Effector CD4-positive, alpha-beta T cell (primary cell): ENCODE results near the gene PRPF39.

Experiments
- DNase-seq: peaks from one replicate; pipeline ENCODE4 v3.0.0-alpha.2; 2020

The PRPF39 gene

DNA sequence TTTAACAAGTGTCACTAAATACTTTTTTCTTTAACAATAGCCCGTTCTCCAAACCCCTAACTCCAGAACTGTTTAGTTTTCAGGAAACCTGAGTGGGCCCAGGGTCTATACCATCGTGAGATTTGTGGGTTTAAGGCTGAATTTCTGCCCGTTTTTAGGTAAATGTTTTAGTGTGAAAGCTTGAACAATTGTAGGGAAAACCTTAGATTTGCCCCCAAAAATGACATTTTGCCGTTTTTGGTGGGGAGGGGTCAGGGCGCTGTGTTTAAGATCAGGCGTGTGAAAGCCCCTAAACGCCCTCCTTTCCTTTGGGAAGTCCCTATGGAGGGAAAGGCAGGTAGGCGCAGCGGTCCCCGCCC, 320 bp upstream of the PRPF39 start:
- DNase-seq, result no peak

DNA sequence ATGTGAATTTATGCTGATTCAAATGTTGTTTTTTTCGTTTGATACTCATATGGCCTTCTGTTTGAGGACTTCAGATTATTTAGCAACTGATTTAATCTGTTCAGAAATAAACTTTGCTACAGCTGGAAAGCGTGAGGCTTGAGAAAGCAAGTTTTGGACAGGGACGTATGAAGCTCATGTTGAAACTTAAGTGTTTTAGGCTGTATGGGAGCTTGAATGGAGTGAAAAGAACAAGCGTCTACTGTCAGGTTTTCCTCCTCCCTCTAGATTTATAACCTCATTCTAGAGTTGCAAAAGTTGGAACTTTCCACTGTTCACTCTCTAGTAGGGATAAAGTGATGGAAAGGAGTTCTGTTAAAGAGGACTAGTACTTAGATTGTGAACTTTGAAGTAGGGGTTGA, 1.0 kb downstream of the PRPF39 start:
- no peak for DNase-seq

DNA sequence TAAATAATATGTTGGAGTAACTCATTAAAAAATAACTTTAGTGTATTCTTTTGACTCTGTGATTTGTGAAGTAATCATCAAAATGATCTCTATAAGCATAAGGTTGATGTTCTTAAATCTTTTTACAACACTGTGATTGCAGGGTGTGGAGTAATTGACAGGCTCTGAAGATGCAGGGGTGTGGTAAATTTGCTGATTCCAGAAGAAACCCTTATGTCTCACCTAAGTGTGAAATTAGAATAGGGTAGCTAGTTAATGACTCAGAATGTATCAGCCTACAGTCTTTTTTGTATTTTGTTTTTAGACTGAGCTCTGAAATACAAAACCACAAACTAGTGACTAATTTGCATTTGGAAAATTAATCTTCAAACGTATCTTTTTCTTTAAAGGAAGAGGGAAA, 5.9 kb downstream of the PRPF39 start:
- DNase-seq, result no peak

DNA sequence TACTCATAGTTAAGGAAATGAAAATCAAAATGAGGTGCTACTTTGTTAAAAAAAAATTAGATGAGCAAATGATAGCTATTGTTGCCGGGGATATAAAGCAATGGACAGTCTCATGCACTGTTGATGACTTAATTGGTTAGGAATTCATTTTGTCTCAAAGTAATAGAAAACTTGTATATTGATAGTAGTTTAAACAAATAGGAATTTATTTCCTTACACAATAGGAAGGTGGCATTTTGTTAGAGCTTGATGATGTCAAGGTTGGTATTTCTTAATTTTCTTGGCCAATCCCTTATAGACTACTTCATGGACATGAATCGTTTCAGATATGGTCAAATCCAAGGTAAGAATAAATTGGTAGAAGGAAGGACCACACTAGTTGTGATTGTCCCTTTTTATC, 7.8 kb downstream of the PRPF39 start:
- DNase-seq, result no peak

DNA sequence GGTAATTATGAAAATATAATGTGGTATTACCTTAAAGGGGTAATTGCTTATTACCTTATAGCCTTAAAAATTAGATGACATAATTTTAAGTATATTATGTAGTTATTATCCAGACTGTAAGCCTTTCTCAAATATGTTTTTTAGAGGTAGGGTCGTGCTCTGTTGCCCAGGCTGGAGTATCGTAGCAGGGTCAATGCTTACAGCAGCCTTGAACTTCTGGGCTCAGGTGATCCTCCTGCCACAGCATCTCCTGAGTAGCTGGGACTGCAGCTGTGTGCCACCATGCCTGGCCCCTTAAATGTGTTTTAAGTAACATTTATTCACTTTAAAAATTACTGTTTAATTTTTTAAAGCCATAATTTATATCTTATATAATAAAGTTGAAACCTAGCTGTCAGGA, 10.4 kb downstream of the PRPF39 start:
- no peak for DNase-seq

DNA sequence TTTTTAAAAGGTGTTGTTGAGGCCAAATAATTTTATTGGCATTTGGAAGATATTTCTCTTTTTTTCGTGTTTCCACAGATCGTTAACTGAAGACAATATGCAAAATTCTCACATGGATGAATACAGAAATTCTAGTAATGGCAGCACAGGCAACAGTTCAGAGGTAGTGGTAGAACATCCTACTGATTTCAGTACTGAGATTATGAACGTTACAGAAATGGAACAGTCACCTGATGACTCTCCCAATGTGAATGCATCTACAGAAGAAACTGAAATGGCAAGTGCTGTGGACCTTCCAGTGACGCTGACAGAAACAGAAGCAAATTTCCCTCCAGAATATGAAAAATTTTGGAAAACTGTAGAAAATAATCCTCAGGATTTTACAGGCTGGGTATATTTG, 11.2 kb downstream of the PRPF39 start:
- DNase-seq, result no peak

DNA sequence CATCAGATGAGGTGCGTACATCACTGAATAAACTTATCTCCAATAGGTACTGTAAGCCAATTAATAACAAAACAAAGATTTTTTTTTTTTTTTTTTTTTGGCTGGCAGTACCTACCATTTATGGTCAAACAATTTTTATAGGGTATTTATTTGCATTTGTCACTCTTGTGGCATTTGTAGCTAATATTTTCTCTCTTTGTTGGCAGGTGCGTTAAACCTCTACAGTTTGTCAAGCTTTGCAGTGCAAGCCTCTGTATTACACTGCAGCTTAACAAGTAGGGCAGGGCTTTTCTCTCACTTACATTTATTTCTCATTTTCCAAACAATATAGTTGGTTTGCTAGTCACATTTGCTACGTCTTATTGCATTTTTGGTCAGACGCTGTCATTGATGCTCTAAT, 12.3 kb downstream of the PRPF39 start:
- no peak for DNase-seq

DNA sequence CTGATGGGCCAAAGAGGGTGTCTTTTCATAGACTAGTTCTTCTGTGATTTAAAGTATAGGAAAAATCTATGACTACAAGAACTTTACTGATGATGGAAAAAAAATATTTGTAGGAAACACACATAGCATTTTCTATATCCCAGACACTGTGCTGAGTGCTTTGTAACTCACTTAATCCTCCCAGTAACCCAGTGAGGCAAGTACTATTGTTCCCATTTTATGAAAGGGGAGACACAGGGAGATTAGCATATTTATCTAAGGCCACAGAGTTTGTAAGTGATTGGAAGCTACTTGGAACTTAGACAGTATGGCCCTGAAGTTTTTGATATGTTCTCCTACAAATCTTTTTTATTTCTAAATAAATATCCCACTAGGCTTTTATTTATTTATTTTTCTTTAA, 19.9 kb downstream of the PRPF39 start:
- no peak for DNase-seq

DNA sequence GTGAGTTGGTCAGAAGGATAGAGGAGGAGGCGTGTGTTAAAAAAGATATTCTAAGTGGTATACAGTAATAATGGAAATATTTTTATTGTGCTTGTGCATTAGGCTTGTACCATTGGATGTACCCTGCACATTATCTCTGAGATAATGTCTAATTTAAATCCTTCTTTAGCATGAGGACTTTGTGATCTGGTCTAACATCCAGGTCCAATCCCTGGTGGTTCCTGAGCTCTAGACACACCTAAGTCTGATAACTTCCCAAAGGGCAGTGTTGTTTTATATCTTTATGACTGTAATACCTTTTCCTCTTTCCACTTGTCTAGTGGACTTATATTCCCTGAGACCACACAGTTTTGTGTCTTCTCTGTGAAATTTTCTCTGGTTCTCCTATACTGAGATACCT, 20.6 kb downstream of the PRPF39 start:
- no peak for DNase-seq

DNA sequence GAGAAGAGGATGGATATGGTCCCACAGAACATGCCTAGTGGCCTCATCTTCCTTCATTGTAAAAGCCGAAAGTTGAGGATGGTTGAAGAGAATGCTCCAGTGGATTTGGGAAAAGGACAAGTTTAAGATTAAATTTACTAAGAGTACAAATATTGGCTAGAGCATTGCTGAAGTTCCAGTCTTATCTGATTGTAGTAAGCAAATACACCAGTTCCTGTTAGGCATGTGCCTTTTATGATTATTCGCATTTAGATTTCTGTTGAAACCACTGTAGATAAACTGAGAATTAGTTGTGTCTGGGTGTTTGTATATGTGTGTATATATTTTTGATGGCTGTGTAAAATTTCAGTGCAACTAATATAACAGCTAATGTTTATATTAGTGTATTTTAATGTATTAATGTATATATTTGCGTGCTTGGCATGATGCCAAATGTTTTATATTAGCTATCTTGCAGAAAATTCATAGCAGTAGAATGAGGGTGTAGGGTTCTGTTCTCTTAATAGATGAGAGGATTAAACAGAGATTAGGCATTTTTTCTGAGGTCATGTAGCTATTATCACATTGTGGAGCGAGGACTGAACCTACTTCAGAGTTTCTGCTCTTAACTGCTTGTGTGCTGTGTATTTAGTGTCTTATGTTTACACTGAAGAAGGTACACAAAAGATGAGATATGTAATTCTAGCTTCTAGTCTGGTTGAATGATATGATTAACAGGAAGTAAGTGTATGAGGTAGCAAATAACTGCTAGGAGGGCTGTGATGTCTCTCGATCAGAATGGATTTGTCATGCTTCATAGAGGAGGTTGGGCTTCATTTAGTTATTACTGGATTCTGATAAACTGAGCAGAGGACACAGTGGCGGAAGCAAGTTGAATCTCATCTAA, 29.2 kb downstream of the PRPF39 start:
- DNase-seq, result no peak

DNA sequence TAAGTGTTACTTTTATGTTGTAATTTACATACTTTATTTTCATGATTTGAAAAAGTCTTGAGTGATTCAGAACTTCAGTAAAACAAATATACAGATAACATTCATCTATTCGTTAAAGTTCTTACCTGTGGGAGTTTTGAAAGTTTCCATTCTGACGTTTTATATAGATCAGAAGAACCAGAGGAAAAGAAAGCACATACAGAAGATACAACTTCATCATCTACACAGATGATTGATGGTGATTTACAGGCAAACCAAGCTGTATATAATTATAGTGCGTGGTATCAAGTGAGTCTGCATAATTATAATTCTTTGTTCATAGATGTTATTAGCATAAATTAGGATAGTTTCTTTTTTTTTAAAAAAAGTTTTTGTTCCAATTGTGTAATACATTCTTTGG, 30.4 kb downstream of the PRPF39 start:
- DNase-seq, result no peak

DNA sequence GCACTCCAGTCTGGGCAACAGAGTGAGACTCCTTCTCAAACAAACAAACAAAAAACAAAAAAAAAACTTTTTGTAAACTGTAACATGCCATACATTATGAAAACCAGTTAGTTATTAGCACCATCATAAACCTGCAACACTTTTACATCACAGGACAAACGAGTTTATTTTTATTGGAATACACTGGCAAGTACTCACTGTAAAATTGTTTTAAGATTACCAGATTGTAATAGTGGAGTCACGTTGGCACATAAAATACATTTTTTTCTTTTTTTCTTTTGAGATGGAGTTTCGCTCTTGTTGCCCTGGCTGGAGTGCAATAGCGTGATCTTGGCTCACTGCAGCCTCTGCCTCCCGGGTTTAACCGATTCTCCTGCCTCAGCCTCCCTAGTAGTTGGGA, 34.7 kb downstream of the PRPF39 start:
- DNase-seq, result no peak

DNA sequence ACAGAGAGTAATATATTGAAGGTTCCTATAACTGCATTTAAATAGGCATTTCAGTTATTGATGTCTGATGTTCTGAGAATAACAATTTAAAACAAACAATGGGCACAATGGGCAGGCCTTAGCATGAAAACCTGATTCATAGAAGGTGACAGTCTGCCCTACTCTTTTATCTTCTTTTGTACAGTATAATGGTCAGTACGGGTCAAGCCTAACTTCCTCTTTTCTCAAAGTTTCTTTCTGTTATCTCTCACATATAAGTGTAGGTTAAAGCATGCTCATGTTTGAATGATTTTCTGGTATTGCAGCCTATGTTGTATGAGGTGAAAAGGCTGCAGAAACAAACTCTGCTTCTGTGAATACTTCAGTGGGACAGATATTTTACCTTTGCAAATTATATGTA, 36.2 kb downstream of the PRPF39 start:
- DNase-seq, result no peak

DNA sequence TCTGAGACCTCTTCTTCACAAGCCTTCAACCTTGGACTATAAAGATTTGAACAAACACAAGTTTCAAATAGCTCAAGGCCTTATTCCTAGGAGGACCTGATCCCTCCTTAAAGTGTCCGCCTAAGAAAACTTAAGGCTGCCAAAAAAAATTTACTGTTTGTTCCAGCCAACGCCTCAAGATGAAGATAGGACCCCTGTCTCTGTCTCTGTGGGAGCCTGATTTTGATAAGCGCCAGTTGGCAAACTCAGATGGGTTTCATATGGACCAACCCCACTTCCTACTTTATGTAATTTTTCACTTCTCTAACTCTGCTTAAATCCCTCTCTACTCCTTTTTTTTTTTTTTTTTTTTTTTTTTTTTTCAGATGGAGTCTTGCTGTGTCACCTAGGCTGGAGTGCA, 39.4 kb downstream of the PRPF39 start:
- no peak for DNase-seq

DNA sequence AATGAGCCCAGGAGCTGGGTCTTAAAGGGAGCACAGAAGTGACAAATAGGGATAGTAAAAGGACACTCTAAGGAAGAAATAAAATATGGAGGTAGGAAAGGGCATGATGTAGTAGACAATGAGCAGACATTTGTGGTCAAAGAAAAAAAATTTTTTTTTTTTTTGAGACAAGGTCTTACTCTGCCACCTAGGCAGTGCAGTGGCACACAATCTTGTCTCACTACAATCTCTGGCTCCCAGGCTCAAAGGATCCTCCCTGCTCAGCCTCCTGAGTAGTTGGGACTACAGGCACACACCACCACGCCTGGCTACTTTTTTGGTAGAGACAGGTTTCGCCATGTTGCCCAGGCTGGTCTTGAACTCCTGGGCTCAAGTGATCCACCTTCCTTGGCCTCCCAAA, 41.8 kb downstream of the PRPF39 start:
- no peak for DNase-seq

DNA sequence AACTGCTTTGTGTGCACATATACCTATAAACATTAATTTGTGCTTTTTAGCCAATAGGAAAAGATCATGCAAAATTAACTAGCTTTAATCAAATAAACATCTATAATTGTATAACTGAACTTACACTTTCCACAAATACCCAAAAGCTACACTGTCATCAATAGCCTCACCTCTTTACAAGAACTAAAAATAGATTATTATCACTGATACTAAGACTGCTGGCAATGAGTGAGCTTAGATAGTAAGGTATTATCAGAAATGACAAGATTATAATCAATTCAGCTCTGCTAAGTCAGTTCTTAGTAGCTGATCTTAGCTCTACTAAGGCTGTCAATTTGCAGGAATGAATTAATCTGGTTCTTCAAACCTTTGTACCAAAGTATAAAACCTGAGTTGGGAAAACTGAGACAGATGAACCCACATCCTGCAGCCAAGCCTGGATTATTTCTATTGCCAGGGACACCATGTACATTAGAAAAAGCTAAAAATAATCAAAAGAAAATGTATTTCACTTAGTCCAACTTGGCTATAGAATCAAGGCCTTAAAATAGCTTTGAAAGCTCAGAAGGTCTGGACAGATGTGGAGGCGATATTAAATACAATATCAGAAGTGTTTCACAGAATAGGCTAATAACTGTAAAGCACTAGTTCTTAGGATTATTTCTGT, 45.2 kb downstream of the PRPF39 start:
- DNase-seq, result no peak

DNA sequence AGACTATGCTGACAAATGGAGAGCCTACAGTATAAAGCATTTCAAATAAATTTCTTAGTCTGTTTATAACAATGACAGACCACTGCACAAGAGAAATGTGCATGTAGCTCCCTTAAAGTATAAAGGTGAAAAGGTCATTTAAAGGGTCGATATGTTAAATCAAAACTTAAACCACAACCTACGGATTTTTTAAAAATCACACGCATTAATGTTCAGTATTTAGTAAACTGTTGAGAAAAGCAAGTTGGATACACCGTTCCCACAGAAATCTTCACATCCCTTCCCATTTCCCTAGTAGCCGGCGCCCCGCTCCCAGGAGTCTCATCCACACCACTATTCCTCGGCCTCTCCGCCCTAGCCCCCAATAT, 49.8 kb downstream of the PRPF39 start:
- no peak for DNase-seq

DNA sequence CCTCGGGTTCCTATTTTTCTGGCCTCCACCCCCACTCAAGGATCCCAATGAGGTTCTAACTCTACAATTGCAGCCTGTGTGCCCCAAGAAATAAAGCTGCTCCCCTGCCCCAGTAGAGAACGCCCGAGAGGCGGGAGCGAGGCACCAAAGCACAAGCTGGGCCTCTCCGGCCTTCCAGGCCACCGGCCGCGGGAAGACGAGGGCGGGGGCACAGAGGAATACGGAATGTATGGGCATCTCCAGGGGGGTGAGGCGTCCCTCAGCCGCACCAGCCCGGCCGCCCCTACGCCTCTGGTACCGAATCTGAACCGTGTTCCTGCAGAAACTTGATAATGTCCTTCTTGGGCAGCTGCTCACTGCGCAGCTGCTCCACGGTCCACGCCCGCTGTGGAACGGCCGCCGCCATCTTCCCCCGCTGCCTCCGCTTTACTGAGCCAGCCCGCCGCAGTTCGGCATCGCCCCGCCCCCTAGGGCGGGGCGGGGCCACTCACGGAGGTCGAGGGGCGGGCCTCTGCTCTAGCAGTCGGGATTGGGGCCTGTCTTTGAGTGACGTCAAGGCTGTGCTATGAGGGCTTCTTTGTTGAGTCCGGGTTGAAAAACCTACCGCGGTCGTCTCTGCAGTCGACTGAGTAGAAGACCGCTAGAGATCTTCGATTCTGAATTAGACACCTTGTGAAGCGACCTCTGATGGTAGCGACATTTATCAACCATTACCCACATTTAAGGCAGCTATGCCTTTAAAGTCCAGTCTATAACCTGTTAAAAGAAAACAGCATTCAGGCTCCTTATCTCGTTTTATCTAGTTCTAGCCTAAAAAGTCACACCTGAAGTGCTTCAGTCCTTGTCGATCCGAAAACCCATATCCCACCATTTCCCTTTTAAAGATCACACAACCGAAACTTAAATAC, 50.4 kb downstream of the PRPF39 start, which contains the start of gene FKBP3:
TSS of gene FKBP3 (minus strand) at position 431 of the 908 bp plus-strand sequence. CDS start at position 406, 25 bp downstream.
- DNase-seq, result peak; percentile 94

DNA sequence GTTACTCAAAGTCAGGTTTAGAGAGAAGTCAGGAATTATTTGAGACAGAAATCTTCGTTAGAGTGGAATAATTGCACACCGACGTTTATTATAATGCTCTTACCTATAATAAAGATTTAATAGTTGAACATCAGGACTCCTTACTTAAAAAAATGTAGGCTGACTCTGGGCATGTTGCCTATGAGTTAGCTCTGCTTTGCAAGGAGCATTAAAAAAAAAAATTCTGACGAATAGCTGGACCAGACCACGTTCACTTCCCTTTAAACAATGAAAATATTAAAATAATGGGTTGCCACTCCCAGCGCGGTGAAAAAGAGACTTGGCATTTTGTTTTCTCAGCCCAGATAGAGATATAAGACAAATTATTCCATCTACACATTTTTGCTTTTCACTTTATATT, 51.2 kb downstream of the PRPF39 start:
- no peak for DNase-seq

DNA sequence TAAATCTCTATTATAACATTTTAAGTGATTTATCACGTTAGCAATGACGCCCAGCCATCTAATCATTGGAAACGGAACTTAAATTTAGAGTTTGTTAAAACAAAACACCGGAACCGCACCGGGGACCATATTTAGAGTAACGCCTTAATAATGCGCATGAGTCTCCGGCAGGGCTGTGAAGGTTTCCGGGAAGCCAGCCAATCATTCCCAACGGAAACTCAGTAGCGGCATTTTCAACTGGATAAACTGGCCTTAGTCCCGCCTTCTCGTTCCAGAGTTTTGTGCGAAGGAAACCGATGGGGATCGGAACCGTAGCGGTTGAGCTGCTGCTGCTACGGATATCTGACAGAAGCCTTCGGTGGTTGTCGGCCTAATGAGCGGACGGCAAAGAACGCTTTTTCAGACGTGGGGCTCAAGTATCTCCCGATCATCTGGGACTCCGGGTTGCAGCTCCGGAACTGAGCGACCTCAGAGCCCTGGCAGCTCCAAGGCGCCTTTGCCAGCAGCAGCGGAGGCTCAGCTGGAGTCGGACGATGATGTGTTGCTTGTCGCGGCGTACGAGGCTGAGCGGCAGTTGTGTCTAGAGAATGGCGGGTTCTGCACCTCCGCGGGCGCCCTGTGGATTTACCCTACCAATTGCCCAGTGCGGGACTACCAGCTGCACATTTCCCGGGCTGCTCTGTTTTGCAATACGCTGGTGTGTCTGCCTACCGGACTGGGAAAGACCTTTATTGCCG, 51.9 kb downstream of the PRPF39 start, which contains the start of gene FANCM:
TSS of gene FANCM (plus strand) at position 272 of the 737 bp plus-strand sequence. CDS start at position 374, 102 bp downstream.
- peak; percentile 84 for DNase-seq

DNA sequence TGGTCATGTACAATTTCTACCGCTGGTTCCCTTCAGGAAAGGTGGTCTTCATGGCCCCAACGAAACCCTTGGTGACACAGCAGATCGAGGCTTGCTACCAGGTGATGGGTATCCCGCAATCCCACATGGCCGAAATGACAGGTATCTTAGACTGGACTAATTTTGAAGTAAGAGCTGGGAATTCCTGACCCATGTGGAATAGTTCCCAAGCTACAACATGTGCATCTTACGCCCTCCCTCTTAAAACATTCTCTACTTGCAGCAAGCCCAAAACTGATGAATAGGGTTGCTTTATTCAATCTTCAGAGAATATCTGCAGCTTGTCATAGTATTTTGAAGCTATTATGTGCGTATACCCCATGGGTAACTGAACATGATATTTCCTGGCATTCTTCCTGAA, 52.5 kb downstream of the PRPF39 start:
- DNase-seq, result no peak

DNA sequence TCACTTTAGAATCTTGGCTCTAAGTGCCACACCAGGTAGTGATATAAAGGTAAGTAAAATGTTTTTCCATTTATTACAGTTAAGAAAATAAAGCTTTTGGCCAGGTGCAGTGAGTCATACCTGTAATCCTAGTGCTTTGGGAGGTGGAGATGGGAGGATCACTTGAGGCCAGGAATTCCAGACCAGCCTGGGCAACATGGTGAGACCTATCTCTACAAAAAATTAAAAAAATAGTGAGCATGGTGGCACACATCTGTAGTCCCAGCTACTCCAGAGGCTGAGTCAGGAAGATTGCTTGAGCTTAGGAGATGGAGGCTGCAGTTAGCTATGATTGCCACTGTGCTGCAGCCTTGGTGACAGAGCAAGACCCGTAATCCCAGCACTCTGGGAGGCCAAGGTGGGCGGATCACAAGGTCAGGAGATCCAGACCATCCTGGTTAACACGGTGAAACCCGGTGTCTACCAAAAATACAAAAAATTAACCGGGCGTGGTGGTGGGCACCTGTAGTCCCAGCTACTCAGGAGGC, 56.8 kb downstream of the PRPF39 start:
- DNase-seq, result no peak
